ENCODE results near the gene KLHL3.

Gene KLHL3

GRCh38 chr5:137589185-137589584 is 146.7 kb downstream of the KLHL3 start:
- in situ Hi-C loops (cut with MboI; ENCODE audit: low sequenced_read_pairs), result no loop called here

- in situ Hi-C loops (cut with MboI; ENCODE audit: low sequenced_read_pairs), result no loop called here
Observed at GRCh38 chr5:137587919-137588318, 148.0 kb downstream of the KLHL3 start.

DNA sequence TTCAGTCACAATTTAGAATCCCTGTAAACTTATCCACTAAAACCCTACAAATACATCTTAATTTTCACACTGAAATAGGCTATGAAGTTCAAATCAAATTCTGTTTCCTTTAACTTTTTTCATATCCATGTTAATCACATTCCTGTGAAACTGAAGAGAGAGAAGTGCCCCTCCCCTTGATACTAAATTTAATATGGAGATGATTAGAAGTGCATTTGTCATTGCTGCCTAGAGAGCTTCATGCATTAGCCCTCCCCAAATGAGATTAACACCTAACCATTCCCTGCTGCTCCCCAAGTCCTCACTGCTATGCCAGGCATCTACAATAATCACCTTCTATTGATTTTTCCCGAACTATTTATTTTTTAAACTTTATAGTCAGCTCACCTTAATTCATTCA is 151.6 kb downstream of the KLHL3 start:
- in situ Hi-C loops (cut with MboI; ENCODE audit: low sequenced_read_pairs), result no loop called here

DNA sequence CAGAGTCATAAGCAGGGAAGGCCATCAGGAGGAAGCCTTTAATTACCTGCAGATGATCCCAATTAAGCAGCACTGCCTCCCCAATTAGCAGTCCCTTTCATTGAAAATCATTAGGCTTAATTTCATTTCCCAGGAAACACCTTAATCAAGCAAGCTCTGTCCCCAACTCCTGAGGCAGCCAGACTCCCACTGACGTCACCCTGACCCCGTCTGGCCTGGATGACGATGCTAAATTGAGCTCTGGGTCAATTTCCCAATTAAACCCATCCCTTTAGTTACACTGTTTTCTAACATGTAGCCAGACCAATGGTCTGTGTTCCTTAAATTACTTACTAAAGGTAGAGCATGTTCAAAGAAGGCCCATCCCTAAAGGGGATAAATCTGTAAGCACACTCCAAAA is 152.8 kb downstream of the KLHL3 start:
- in situ Hi-C loops (cut with MboI; ENCODE audit: low sequenced_read_pairs), result no loop called here

- in situ Hi-C loops (cut with MboI; ENCODE audit: low sequenced_read_pairs), result no loop called here
Observed at GRCh38 chr5:137582218-137582617, 153.7 kb downstream of the KLHL3 start.

DNA sequence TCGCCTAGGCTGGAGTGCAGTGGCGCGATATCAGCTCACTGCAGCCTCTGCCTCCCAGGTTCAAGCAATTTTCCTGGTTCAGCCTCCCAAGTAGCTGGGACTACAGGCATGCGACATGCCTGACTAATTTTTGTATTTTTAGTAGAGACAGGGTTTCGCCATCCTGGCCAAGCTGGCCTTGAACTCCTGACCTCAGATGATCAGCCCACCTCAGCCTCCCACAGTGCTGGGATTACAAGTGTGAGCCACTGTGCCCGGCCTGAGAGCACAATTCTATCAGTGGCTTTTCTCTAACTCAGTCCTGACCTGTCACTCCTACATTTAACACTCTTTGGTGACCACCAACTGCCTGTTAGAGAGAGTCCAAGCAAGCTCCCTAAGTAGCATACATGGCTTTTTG is 154.1 kb downstream of the KLHL3 start:
- in situ Hi-C loops (cut with MboI; ENCODE audit: low sequenced_read_pairs), result no loop called here

DNA sequence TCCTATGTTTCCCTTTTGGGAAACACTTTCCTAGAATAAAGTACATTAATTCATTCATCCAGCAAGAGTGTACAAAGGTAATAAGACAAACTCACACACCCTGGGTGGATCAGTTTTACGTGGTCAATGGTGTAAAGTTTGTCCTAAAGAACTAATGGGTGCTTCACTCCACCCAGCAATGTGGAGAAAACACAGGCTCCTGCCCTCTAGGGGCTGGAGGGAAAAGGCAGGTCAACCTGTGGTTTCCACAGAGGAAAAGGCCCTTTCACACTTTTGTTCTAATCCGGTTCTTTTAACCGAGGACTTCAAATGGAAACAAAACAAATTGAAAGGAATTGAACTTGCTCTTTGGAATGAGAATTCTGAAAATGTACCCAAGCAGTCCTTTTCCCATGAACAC is 155.9 kb downstream of the KLHL3 start:
- in situ Hi-C loops (cut with MboI; ENCODE audit: low sequenced_read_pairs), result no loop called here

DNA sequence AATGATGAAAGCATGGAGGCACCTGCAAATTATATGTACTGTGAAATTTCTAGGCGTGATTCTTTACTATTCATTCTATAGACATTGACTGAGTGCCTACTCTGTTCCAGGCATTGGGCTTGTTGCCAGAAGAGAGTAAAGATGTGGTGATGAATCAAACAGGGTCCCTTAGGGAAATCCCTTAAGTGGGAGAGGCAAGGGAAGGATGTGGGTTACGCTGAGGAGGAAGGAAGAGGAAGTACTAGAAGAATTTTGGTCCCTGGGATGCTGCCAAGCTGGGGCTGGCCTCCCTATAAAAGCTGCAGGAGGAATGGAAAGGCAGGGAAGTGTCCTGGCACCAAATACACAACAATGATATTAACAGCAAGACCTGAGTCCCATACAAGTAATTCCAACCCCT is 160.0 kb downstream of the KLHL3 start:
- in situ Hi-C loops (cut with MboI; ENCODE audit: low sequenced_read_pairs), result no loop called here

GRCh38 chr5:137575211-137575610 is 160.7 kb downstream of the KLHL3 start:
- in situ Hi-C loops (cut with MboI; ENCODE audit: low sequenced_read_pairs), result no loop called here

GRCh38 chr5:137573376-137573775 is 162.5 kb downstream of the KLHL3 start:
- in situ Hi-C loops (cut with MboI; ENCODE audit: low sequenced_read_pairs), result no loop called here

DNA sequence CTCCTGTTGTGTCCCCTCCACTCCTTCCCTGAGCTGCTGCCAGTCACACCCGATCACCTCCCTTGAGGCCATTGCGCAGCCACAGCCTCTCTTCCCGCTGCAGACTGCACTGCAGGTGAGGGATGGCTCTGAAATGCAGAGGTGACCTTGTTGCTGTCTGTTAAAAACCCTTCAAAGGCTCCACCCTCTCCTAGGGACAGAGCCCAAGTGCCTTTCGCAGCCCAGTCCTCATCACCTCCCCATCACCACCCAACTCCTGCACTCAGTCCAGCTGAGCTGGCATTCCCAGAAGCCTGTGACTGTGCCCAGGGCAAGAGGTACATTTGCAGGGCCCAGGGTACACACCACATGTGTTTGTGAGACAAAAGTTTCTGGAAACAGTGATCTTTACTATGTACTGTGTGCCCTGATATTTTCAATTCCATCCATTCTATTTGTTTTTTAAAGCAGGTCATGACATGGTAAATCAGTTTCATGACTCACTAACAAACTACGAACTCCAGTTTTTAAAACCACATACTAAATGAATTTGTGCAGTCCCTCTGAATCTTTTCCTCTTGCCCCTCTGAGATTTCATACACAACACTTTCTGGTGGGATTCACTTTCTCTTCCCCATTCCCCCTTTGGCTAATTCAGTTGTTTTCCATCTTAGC is 163.7 kb downstream of the KLHL3 start:
- in situ Hi-C loops (cut with MboI; ENCODE audit: low sequenced_read_pairs), result no loop called here

DNA sequence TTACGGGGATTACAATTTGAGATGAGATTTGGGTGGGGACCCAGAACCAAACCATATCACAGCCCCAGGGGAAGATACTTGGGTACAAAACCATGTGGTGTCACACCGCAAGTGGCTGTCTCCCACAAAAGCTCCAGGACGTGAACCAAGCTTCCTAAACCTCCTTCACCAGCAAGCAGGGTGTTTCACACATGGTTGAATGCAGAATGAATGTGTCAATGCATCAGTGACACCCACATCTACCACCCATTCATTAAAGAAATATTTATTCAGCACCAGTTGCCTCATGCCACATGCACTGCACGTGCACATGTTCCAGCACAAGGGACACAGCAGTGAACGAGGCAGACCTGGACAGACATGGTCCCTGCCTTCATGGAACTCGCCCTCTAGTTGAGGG is 165.8 kb downstream of the KLHL3 start:
- in situ Hi-C loops (cut with MboI; ENCODE audit: low sequenced_read_pairs), result no loop called here

All from HL-60/S4 treated with retinoic acid at 250 ng/mL for 4 days and 3 days (cell line).